Measurements from ENCODE around the gene NHS. TPM values are rescaled to one million over a fixed set of nuclear protein-coding genes. Genes with fewer than 3 reads are reported as not detected.

NHS gene
- total and polyA plus RNA-seq, 11 donors, result 0.22 to 3.4 (median 1.1) TPM

DNA sequence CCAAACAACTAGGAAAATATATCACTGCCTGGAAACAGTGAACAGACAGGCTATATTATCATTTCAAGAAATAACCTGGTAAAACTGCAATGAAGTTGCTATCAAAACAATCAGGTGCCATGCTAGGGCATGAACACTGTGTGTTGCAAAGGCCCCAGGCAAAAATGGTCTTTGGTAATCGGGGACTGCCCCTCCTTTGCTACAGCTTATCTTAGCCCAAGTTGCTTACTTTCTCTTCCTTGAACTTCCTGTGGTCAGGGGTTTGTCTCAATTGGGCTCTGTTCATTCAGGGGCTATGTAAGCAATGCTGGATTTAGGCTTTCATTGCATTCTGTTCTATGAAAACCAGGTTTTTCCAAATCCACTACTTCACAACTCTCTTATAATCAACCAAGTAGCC is 392.7 kb downstream of the NHS start:
- ATAC-seq (no peak), DNase-seq (no peak)
- no peak overlapping the region for H3K4me3 ChIP-seq
- H3K4me1 ChIP-seq, result no peaks in the 10 kb centered on the region
- H3K36me3 ChIP-seq, result no peaks in the 10 kb centered on the region
- TF ChIP-seq POLR2A (IDR thresholded peaks at IDR 0.05), result no peak
- TF ChIP-seq, protein P1, sequence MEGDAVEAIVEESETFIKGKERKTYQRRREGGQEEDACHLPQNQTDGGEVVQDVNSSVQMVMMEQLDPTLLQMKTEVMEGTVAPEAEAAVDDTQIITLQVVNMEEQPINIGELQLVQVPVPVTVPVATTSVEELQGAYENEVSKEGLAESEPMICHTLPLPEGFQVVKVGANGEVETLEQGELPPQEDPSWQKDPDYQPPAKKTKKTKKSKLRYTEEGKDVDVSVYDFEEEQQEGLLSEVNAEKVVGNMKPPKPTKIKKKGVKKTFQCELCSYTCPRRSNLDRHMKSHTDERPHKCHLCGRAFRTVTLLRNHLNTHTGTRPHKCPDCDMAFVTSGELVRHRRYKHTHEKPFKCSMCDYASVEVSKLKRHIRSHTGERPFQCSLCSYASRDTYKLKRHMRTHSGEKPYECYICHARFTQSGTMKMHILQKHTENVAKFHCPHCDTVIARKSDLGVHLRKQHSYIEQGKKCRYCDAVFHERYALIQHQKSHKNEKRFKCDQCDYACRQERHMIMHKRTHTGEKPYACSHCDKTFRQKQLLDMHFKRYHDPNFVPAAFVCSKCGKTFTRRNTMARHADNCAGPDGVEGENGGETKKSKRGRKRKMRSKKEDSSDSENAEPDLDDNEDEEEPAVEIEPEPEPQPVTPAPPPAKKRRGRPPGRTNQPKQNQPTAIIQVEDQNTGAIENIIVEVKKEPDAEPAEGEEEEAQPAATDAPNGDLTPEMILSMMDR (IDR thresholded peaks at IDR 0.05), result no peak
- 29 to 76% (median 42%) methylated on average over 1 of the region's 1 CpG for WGBS, 4 donors
- no peaks in the 10 kb centered on the region for H3K9me3 ChIP-seq
- H3K27me3 ChIP-seq, result peaks cover 0 to 10% (median 0%) of the 10 kb centered on the region in 9 donors
- intact Hi-C loops (cut with DNase I), result no loop called here
- H3K27ac ChIP-seq, result no peak overlapping the region

DNA sequence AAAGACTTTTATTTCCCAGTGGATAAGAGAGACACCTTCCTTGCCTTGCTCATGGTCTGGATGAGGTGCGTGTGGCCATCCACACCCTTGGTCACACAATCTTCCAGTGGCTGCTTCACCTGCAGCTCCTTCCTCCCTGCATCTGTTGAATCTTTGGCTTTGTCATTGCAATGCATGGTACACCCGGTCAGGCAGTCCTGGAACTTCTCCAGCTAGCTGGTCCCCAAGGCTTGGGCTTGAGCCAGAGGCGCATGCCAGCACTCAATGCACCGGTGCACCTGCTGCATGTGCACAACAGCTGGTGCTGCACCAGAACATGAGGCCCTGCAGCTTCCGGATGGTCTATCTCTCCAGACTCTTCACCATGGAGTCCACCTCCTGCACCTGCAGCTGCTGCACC is 394.0 kb downstream of the NHS start:
- Histone ChIP-seq H3K36me3 (no peaks in the 10 kb centered on the region), H3K4me3 (no peak overlapping the region), H3K4me1 (no peaks in the 10 kb centered on the region), H3K9me3 (no peaks in the 10 kb centered on the region), H3K27ac (no peak overlapping the region), H3K27me3 (peaks cover 0 to 23% (median 0%) of the 10 kb centered on the region in 9 donors)
- intact Hi-C loops (cut with DNase I), result no loop called here
- no peak for TF ChIP-seq POLR2A (IDR thresholded peaks at IDR 0.05)
- TF ChIP-seq, protein P1 (IDR thresholded peaks at IDR 0.05), result no peak
- DNase-seq (no peak), ATAC-seq (no peak)
- 68 to 76% (median 75%) methylated on average over 5 of the region's 5 CpGs for WGBS, 4 donors

DNA sequence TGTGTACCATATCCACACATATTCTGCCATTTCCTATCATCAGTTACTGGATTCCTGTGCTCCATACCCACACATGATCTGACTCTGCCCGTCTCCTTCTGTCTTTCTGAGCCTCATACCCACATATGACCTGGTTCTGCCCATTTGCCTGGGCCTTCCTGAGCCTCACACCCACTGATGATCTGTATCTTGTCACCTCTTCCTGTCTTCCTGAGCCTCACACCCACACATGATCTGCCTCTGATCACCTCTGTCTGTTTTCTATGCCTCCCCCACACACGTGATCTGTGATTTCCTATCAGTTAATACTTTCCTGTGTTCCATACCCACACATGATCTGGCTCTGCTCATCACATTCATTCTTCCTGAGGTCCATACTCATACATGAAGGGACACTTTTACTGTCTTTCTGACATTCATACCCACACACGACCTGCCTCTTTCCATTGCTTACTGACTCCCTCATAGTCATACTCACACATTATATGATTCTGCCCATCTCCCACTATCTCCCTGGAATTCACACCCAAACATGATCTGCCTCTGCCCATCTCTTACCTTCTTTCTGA is 394.8 kb downstream of the NHS start:
- no peak overlapping the region for H3K27ac ChIP-seq
- H3K4me1 ChIP-seq, result no peaks in the 10 kb centered on the region
- no peaks in the 10 kb centered on the region for H3K36me3 ChIP-seq
- ATAC-seq (no peak), DNase-seq (no peak)
- intact Hi-C loops (cut with DNase I), result loop anchor here in 1 of 10 donors (10.0 kb wide), 1 partner anchor 445 kb away; no protein-coding TSS in a partner anchor
- TF ChIP-seq, protein P1 (IDR thresholded peaks at IDR 0.05), result no peak
- TF ChIP-seq POLR2A (IDR thresholded peaks at IDR 0.05), result no peak
- no peak overlapping the region for H3K4me3 ChIP-seq
- H3K9me3 ChIP-seq, result no peaks in the 10 kb centered on the region
- peaks cover 0 to 23% (median 0%) of the 10 kb centered on the region in 9 donors for H3K27me3 ChIP-seq
- 44 to 64% (median 54%) methylated on average over 3 of the region's 3 CpGs for WGBS, 4 donors

DNA sequence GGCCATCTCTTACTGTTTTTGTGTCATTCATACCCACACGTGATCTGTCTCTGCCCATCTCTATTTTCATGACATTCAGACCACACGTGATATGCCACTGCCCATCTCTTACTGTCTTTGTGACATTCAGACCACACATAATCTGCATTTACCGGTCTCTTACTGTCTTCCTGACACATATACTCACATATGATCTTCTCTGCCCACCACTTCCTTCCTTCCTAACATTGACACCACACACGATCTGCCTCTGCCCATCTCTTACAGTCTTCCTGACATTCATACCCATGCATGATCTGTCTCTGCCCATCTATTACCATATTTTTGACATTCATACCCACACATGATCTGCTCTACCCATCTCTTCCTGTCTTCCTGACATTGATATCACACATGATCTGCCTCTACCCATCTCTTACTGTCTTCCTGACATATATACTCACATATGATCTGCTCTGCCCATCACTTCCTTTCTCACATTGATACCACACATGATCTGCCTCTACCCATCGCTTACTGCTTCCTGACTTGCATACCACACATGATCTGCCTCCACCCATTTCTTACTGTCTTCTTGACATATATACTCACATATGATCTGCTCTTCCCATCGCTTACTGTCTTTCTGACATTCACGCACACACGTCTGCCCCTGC is 398.3 kb downstream of the NHS start:
- no peaks in the 10 kb centered on the region for H3K9me3 ChIP-seq
- intact Hi-C loops (cut with DNase I), result loop anchor here in 1 of 10 donors (10.0 kb wide), 1 partner anchor 441 kb away; no protein-coding TSS in a partner anchor
- DNase-seq, result no peak
- TF ChIP-seq, protein P1 (IDR thresholded peaks at IDR 0.05), result no peak
- TF ChIP-seq POLR2A (IDR thresholded peaks at IDR 0.05), result no peak
- no peaks in the 10 kb centered on the region for H3K36me3 ChIP-seq
- H3K27me3 ChIP-seq, result peaks cover 0 to 23% (median 0%) of the 10 kb centered on the region in 9 donors
- H3K27ac ChIP-seq, result no peak overlapping the region
- WGBS, 4 donors, result 66 to 76% (median 74%) methylated on average over 8 of the region's 8 CpGs
- ATAC-seq, result no peak
- no peaks in the 10 kb centered on the region for H3K4me1 ChIP-seq
- no peak overlapping the region for H3K4me3 ChIP-seq
